GM21528 (cell line): ENCODE data around the gene STARD8.
"Not testable (repeated sequence)": the region's sequence is repeated elsewhere in the genome, so short reads cannot be mapped to it uniquely, and the experiment has no call there.

ENCODE experiments used
- ATAC-seq: cut with Tn5 transposase; IDR thresholded peaks from one replicate; pipeline ENCODE4 v1.9.1; 2021; ENCODE audit warnings: mild to moderate bottlenecking, moderate library complexity; ENCODE audit not compliant: unreplicated experiment, low FRiP score

Gene STARD8

DNA sequence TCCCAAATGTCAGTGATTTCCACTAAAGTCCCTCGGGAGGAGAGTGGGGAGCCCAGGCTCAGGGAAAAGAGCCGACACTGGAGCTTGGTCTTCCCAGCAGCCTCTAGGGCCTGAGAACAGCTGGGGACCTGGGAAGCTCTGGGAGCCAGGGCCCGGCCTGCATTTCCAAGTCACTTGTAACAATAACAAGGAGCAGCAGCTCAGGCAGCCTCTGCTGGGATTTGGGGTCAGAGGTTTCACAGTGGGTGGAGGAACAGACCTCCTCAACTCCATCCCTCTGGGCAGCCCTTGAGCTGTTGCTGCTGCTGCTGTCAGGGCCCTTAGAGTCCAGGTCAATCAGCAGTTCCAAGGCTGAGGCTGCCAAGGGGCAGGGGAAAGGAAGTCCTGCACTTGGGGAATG, 11.1 kb downstream of the STARD8 start:
- ATAC-seq = no peak

DNA sequence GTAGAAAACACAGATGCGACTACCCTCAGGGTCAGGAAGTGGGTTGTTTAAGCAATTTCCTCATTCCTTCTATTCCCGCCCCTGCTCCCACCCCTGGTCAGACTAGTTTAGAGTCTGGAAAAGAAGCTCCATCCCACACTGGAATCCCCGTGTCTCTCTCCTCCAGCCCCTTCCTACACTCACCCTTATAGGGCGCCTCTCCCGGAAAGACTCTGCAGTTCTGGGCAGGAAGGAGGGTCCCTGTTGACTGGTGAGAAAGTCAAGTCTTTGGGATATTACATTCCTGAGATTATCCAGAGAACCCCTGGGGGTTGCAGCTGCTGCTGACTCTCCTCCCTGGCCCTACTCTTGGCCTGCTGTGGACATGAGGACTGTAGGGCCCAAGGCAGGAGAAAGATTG, 11.9 kb downstream of the STARD8 start:
- no peak for ATAC-seq

DNA sequence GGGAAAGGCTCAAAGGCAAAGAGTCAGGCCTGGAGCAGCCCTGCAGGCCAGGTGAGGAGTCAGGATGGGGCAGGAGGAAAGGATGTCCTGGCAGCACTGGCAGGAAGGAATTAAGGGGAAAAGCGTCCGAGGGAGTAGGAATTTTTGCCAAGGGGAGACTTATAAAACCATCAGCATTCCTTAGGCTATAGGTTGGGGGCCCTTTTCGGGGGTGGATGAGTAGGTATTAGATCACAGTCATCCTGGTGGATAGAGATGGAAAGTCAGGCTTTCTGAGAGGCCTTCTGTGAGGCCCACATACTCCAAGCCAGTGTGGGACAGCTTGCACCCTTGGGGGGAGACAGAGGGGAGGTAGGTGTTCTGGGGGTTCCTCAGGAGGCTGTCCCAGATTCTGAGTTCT, 12.3 kb downstream of the STARD8 start:
- no peak for ATAC-seq

DNA sequence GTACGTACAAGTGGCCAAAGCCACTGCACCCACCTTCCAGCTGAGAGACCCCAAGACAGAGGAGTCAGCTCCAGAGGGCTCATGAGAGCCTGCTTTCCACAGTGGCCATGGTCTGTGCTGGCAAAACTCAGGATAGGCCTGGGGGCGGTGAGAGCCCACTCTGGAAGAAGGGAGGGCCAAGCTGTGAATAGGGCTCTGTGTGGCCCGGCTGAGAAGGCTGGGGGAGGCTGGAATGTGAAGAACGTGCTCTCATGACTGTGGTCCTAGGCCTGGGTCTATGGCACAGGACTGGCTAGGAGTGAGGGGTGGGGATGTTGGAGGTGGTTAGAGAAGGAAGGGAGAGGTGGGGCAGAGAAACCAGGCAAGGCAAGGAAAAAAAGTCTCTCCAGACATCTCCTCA, 13.3 kb downstream of the STARD8 start:
- ATAC-seq = no peak

DNA sequence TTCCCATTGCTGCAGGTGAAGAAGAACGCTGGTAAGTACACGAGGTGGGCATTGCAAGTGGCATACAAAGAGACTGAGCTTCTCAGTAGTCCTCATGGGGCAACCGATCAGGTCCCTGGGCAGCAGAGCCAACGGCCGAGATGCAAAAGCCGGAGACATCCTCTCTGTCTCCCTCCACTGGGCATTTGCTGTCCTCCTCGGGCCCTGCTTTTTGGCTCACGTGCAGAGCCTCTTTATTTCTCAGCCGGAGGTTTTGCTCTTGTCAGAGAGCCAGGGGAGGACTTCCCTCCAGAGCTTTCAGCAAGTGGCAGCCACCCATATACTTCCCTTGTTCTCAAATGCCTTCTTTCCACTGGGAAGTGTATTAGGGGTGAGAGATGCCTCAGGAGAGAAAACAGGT, 18.0 kb downstream of the STARD8 start:
- no peak for ATAC-seq

DNA sequence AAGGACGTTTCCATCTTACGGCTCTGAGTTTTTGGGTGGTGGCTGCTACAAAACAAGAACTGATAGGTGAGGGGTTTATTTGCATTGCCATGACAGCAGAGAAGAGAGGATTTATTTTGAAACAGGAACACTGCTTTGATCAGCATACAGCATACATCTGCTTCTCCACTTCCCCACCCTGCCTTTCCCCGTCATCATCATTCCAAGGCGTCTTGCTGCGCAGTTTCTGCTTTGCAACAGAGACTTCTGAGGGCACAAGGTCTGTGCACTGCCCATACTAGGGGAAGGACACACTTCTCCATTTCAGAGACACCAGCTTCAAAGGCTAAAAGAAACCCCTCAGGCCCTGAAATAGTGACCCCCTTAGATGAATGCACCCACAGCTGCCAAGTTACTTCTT, 19.1 kb downstream of the STARD8 start:
- ATAC-seq = no peak

DNA sequence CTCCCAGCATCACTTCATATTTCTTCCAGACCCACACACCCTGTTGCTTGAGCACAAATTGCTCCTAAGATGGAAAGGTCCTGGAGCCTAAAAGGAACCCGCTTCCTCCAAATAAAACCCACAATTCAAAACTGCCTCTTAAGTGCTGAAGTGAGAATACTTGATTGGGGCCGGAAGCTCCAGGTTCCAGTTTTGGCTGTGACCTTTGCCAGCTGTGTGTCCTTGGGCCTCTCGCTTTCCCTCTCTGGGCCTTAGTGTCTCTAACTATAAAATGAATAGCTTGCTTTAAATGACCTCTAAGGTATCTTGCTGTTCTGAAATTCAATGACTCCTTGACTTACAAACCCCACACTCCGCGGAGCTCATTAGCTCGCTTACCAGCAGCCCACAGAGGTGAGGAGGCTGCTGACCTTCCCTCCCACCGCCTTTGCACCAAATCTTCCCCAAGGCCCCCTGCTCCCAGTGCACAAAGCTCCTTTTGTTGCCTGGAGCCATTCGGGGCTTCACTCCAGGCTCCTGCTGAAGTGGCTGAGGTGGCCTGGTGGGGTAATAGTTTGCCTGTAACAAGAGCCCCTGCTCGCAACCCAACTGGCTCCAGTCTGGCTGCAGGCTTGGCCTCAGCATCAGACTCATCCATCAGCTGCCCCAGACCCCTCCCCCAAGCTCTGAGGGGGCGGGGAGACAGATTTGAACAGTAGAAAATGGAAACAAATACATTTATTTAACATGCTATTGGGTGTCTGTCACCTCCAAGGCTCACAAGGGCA, 21.8 kb downstream of the STARD8 start:
- no peak for ATAC-seq

DNA sequence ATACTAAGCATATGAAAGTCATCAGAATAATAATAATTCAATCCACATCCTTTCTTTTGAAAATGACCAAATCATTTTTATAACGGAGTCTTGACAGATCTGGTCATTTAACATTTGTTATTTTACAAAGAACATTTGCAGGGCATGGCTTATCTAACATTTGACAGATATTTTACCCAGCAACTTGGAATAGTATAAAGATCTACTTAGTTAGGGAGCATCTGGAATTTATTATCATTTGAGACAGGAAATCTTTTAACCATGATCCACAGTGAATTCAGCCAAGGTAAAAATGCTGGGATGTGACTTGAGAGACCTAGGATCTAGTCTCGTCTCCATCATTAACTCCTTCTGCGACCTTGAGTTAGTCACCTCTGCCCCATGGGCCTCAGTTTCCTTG, 22.4 kb downstream of the STARD8 start:
- no peak for ATAC-seq

DNA sequence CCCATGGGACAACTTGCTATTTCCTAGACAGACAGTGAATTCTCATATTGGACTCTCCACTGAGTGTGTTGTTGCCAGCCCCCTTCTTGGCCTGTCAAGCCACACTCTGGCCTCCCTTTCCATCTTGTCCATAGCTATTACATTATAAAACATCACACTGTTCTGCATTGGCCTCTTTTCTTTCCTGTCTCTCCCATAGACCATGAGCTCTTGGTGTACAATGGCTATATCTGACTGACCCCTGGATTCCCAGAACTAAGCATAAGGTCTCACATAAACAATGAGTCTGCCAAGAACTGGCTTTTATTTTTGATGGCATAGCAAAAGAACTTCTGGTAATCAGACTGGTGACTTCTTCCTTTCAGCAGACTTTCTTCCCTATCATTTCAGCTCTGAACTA, 23.8 kb downstream of the STARD8 start:
- no peak for ATAC-seq

DNA sequence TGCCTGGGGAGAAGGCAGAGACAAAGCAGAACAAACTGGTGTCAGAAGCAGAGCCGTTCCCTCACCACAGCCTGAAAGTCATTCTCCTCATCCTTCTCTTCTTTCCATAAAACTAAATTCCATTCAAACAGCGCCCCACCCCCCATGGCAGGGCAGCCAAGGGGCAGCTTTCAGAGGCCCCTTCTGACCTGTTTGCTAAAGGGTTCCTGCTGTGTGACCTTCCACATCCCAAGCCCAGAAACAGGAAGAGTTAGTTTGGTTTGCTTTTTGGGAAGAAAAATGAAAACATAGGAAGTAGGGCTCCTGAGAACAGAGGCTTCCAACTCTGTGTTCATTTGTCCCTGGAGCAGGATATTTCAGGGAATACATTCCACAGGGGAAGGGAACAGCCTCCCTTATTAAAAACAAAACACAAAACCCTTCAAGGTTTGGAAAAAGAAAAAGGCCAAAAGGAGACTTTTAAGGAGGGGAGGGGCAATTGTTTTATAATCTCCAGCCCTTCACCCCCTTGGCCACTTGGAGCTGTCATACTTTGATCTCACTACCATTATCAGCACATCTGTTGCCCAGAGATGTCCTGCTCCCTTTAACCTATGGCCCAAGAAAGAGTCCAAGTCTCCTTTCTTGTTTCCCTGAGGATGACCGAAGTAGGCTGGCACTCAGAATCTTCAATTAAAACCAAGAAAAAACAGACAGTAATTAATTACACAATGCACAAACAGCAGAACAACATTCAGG, 25.3 kb downstream of the STARD8 start:
- ATAC-seq = no peak

DNA sequence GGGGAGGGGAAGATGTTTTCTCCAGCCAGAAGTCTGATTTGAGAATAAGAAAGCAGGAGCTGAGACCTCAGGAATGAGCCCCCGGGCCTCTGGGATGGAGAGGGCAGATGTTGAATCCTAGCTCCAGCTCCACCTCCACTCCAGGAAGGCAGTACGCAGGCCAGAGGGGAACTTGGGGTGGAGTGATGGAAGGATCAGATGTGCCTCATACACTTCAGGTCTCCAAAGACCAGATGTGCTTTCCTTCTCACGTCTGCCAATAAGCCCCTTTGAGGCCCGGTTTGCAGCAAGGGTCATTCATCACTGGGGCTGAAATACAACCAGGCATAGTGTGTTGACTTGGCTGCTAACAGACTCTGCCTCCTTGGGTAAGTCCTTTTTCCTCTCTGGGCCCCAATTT, 28.1 kb downstream of the STARD8 start:
- no peak for ATAC-seq

DNA sequence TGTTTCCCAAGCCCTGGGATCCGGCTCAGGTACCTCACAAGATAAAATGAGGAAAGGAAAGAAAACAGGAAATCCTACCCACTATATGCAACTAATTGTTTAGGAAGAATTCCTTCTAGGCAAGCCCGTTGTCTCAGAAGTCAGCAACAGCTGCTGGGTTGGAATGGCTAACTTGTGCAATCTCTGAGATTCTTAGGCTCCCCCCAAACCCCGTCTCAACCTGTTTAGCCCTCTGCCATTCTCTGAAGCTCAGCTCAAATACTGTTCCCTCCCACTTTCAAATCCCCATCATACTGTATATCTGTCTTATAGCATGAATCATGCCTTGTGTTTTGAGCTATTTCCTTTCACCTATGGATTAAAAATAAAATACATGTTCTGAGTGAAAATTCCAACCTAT, 28.9 kb downstream of the STARD8 start:
- no peak for ATAC-seq

DNA sequence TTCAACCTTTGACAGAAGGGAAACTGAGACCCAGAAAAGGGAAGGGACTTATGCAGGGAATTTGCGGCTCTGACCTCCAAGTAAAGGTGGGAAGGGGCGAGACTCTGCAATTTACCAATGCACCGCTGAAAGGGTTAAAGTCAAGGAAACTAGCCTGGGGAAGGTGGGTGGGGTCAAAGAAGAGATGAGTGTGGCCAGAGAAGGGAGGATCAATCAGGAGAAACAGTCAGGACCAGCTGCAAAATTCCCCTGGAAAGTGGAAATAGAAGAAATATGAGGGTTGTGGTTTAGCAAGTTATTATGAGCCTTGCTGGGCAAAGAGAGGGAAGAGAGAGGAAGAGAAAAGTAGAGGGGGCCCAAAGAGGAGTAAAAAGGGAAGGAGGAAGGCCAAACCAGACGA, 30.5 kb downstream of the STARD8 start:
- ATAC-seq = no peak

DNA sequence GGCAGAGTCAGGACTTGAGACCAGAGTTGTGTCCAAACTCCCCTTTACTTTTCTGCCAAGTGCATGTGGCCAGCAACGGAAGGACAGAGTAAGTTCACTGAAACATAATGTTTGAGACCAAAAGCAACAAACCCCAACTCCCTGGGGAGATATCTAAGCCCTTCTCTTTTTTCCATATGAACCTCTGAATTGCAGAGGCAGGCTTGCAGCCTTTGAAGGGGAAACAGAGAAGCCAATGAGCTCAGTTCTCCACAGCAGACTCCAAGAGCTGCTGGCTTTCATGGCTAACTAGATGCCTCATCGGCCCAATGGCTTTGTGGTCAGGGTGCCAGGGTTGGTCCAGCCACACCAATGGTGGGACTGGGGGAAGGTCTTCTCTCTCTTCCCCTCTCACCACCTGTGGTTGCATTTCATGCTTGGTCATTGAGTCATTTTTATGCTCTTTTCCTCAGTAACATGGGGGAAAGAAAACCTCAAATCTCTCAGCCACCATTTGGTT, 34.0 kb downstream of the STARD8 start:
- ATAC-seq = no peak

DNA sequence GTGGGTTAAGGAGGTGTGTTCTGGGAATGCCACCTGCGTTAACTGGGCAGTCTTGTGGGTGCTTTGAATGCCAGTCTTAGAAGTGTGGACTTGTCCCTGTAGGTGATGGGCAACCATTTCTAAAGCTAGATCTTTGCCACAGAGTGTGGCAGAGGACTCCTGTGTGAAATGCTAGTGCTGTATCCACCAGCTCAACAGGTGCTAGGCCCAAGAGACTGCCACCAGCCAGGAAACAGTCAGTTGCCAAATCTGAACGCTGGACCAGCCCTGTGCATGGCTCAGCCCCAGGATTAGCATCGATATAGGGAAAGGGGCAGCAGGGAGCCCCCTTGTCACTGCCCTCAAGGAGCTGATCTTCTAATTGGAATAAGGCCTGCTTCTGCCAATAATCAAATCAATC, 35.3 kb downstream of the STARD8 start:
- no peak for ATAC-seq

DNA sequence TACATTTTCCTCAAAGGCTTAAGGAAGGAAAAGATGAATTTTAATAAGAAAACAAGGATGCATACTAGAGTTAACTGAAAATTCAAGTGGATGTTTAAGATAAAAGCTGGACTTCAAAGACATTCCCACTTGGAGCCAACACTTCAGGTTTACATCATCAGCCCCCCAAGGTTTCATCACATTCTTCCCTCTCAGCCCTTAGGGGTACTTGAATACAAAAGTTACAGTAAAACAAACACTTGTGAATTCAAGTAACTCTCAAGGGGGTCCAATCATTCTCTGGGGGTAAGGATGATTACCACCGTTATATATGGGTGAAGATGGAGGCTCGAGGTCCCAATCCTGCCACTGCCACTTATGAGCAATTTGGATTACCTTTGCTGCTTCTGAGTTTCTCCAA, 36.1 kb downstream of the STARD8 start:
- no peak for ATAC-seq

DNA sequence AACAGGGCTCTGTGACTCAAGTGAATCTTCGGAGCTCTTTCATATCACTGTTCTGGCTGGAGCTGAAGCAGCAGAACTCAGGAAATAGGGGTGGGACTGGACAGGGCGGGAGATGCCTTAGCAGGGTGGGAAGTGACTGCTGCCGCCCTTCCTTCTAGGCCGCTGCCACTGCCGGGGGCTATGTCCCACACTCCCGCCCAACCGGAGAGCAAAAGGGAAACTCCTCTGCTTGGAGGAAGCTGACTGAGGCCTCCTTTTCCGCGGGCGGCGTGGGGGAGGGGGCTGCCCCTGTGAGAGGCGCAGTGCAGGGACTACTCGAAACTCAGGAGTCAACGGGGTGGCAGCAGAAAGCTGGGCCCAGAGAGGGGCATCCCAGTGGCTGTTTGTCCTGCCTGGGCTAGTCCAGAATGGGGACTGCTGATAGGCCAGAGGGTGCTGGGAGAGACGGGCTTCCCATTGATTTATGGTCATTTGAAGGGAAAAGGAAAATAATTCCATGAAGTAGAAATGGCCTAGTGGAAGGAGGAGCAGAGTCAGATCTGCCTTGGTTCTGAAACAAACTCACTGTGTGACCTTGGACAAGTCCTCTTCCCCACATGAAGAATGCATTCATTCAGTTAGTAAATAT, 36.9 kb downstream of the STARD8 start:
- no peak for ATAC-seq

DNA sequence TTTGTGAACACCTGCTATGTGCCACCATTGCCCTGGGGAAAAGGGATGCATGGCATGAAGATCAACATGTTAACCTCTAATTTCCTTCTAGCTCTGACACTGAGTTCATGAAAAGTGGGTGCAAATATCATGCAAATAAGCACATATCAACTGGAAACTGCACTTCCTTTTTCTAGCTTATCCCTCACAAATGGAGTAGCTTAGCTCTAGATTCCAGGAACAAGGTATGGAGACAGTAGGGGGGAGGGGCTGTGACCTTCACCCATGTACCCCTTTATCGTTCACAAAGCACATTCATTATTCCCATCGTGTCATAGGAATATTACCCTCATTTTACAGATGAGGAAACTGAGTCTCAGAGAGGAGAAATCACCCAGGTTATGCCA, 37.4 kb downstream of the STARD8 start:
- ATAC-seq = no peak

DNA sequence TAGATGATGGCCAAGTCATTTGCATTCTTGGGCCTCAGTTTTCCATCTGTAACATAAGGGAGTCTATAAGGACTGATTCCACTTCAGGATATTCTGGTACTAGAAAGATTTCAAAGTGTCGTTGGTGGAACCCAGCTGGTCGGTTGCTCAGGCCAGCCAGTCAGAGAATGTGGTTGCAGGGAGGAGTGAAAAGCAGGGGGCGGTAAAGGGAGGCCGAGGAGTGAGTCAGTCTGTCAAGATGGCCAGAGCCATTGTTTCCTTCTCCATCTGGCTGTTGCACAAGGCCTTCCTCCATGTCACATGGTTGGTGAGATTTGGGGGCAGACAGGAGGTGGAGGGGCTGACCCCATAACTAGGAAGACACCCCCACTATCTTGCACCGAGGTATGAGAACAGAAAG, 38.2 kb downstream of the STARD8 start:
- no peak for ATAC-seq

DNA sequence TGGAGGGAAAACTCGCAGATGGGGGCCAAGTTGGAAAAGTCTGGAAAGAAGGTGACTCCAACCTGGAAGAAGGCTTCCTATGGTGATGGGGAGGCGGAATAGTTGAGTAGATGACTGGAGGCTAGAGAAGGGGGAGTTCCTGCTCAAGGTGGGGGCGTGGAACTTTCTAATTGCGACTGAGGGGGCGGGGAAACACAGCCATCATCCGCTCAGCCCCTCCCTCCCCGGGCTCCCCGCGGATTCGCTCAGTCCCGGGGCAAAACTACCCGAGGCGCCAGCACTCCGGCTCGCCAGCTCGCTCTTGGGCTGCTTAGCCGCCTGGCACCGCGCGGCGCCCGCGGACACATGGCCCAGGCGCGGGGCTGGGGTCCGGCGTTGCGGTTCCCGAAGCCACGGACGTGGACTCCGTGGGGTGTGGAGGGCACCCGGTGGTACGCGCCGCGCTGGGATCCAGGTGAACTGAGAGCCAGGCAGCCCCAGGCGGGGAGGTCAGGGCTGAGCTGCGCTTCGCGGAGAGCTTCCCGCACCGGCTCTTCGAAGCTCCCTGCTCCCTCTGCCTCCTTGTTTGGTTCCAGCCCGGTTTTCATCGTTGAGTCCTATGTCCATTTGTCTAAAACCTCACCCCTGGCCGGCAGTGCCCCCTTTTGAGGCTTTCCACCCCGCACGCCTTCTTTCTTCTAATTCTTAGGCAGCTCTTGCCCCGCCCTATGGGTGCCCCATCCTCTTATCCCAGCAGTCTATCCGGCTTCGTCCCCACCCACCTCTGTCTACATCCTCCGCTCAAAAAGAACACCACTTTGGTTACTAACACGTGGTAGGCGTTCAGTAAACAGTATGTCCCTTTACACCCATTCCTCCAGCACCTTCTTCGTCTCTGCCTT, 38.9 kb downstream of the STARD8 start:
- no peak for ATAC-seq

DNA sequence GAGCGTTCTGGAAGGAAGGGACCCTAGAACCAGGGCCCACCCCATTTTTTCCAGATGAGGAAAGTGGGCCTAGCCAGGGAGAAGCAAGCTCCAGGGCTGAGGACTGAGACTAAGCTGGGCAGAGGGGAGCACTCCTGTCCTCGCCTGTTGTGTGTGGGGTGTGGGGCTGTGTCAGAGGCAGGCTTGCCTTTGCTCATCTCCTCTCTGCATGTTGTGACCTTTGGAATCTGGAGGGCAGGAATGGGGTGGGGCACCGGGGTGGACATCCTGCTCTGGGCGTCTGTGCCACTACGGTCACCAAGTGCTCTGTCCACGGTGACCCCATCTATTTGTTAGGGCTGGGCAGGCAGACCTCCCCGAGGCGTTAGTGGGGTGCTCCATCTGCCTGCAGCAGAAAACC, 41.5 kb downstream of the STARD8 start:
- not testable (repeated sequence) for ATAC-seq
